ENCODE measurements around the gene EFNA4. TPM values are rescaled to one million over a fixed set of nuclear protein-coding genes. Genes with fewer than 3 reads are reported as not detected.

Gene EFNA4
- total and polyA plus RNA-seq, 9 of the 15 experiments (the other 6 are each of a cell fraction or from before 2014, with no cell fraction given) = 0.68 to 7.4 (median 6.1) TPM

DNA sequence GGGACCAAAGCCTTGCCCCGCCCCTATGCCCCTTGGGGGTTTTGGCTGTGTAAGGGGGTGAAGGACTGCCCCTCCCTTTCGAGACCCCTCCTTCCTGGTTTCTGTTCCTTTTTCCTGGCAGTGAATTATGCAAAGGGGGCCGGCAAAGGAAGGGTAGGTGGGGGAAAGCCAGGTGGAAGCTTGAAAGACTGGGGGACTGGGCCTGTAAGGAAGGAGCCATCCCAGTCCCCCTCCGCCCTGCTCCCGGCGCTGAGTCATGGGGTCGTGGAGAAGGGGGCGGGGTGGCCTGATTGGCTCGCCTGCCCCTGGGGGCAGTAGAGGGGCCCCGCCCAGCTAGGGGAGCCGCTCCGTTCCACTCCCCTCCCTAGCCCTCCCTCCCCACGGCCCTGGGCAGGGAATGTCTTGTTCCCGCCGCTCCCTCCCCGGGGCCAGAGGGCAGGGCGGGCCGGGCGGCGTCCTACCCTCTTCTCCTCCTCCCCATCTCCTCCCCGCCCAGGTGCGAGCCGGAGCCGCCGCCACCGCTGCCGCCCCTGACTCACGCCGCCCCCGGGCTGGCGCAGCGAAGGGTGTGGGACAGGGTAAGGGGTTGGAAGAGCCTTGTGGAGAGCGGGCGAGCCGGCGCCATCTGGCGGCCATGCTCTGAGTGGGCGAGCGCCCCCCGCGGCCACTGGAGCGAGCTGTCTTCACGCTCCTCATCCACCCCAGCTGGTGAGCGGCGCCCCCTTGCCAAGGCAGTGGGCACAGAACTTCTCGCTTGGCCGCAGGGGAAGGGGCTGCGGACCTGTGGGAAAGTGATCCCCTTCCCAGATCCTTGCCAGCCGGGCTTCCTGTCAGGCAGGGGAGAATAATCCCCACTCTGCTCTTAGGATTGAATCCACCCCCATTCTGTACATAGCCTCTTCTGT is 46.2 kb upstream of the EFNA4 start (continued):
- TF ChIP-seq TFE3 (CRISPR knock-in tag; IDR thresholded peaks at IDR 0.05) = no peak
- TF ChIP-seq NCOA1 (IDR thresholded peaks at IDR 0.05; ENCODE audit: low read depth) = no peak
- TF ChIP-seq NFIC (IDR thresholded peaks at IDR 0.05) = peak; percentile 67; the same call in 1 of the 2 replicates
- no peak for TF ChIP-seq EP300 (IDR thresholded peaks at IDR 0.05; ENCODE audit: low read length)
- 0 out of 2 replicates have a peak, but pooled peaks have one; percentile 10 for TF ChIP-seq CAMTA2 (CRISPR knock-in tag; conservative IDR thresholded peaks at IDR 0.05)
- peak; percentile 24 for TF ChIP-seq MEIS2 (IDR thresholded peaks at IDR 0.05; ENCODE audit: partially characterized antibody)
- TF ChIP-seq FIP1L1 (IDR thresholded peaks at IDR 0.05; ENCODE audit: low read depth, low read length, poor library complexity, severe bottlenecking) = peak; percentile 99
- TF ChIP-seq BACH1 (tag; IDR thresholded peaks at IDR 0.05) = no peak
- no peak; the same call in 1 of the 2 replicates for TF ChIP-seq SMAD3 (CRISPR knock-in tag; conservative IDR thresholded peaks at IDR 0.05)
- no peak for TF ChIP-seq ZZZ3 (IDR thresholded peaks at IDR 0.05)
- no peak for TF ChIP-seq GTF2B (IDR thresholded peaks at IDR 0.05; ENCODE audit: extremely low read depth, insufficient read length)
- peak; percentile 84 for TF ChIP-seq DEAF1 (CRISPR knock-in tag; IDR thresholded peaks at IDR 0.05)

Measured in K562 (cell line).